ENCODE data around the gene UPF2.
A peak's percentile ranks its signal among the peaks of the same experiment; 100 is the strongest.
"Not testable (repeated sequence)": the region's sequence is repeated elsewhere in the genome, so short reads cannot be mapped to it uniquely, and the experiment has no call there.

The UPF2 gene

DNA sequence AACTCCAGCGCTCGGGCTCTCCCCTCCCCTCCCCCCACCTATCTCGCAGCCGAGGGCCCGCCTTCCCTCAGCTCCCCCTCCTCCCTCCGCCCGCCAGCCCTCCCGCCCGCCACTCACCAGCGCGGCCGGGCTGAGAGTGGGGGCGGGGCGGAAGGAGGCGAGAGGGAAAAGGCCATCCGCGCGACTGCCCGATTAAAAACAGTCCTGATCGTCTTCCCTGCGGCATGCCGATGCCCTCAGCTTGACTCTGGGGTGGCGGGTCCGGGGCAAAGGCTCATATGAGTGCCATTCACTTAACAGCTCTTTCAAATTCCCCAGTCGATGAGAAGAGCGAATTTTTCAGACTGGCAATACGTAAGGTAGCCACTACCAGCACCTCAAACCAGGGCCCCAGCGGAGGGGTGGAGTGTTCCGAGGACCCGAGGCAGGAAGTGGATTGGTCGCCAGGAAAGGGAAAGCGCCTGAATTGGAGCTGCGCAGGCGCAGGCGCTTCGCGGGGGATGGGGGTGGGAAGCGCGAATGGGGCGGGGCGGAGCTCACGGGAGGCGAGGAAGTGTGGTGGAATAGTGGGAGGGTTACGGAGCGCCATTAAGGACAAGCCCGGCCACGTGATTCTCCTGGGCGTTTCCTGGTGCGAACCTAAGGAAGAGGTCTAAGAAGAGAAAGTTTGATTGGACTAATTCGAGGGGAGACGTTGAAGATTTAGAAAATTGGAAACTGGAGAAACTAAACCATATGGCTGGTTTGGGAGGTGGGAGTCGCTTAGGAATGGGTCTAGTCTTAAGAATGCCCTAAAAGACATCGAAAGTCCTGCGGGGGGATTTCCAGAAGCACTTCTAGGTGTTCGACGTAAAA is at the start of gene UPF2:
Gene UPF2 (minus strand): TSS at position 13 of the 855 bp plus-strand sequence. CDS start 7,386 bp downstream, outside the sequence.
- DNase-seq, result peak; percentile 95

GRCh38 chr10:12091421-12091820 is 48.8 kb upstream of the UPF2 start:
- no peak for DNase-seq

DNA sequence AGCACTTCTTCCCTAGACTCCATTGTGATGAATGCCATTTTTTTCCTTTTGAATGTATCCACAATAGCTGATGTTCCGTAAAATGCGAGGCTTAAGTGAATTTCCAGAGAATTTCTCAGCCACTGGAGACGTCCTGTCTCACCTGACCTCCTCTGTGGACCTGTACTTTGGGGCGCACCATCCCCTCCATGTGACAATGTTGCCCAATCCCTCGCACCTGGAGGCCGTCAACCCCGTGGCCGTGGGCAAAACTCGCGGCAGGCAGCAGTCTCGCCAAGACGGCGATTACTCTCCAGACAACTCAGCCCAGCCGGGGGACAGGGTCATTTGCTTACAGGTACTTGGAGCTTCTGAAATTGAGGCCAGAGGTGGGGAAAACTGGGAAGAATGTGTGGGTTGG is 46.3 kb upstream of the UPF2 start:
- no peak for DNase-seq

GRCh38 chr10:12081879-12082557 is 39.4 kb upstream of the UPF2 start:
- DNase-seq, result no peak

GRCh38 chr10:12081470-12081869 is 38.9 kb upstream of the UPF2 start:
- DNase-seq, result no peak

DNA sequence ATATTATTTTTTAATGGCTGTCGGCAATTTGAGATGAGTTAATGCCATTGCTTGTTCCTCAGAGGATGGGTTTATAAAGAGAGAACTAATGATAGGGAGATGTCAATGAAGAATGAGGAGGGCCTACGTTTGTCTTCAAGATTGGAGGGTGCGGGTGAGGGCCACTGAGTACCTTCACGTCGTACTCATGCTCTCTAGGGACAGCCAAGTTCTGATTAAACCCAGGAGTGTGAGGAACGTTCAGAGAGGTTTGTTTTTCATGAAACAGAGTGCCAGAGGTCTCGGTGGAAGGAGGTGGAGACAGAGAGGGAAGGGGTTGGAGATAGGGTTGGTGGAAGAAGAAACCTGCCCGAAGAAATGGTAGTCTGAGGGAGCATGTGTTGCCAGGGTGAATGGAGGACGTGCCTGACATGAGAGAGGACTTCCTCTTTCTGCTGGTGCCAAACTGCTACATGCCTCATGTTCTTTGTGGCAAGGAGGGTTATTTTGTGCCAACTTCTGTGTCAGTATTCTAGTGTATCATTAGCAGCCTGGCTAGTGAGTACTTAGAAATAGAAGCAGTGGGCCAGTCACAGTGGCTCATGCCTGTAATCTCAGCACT is 35.1 kb upstream of the UPF2 start:
- no peak for DNase-seq

GRCh38 chr10:12073526-12073925 is 30.9 kb upstream of the UPF2 start:
- DNase-seq, result no peak

- DNase-seq, result not testable (repeated sequence)
Observed at GRCh38 chr10:12071441-12071840, 28.8 kb upstream of the UPF2 start.

DNA sequence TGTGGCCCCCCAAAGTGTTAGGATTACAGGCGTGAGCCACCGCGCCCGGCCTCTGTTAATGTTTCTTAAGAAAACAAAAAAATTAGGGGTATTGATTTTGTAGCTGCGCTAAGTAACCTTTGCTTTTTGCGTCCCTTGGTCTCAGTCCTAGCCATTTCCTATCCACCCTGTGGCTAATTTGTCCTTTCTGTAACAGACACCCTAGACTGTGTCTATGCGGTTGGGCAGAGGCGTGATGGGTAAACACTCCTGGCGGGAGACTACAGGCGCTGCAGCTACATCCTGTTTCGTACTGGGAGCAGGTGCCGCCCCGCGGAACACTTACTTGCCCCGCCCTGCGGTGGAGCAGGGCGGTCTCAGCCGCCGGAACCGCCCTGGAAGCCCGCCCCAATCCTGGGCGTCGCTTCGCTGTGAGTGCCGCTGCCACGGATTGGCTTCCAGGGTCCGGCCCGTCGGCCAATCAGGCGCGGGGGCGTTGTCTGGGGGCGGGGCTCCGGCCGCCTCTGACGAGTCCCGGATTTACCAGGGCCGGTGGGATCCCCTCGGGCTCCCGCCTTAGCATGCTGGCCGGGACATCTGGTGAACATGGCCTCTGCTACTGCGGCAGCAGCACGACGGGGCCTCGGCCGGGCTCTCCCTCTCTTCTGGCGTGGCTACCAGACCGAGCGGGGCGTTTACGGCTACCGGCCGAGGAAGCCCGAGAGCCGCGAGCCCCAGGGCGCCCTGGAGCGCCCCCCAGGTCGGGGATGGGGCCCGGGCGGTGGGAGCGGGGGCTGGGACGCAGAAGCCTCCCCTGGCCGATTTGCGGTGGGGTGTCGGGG is 26.1 kb upstream of the UPF2 start, which contains the start of gene DHTKD1:
Gene DHTKD1 (plus strand): TSS at position 506 of the 821 bp plus-strand sequence. CDS start 80 bp downstream, at position 586.
- peak; percentile 92 for DNase-seq

- no peak for DNase-seq
Observed at GRCh38 chr10:12067336-12067735, 24.7 kb upstream of the UPF2 start.

DNA sequence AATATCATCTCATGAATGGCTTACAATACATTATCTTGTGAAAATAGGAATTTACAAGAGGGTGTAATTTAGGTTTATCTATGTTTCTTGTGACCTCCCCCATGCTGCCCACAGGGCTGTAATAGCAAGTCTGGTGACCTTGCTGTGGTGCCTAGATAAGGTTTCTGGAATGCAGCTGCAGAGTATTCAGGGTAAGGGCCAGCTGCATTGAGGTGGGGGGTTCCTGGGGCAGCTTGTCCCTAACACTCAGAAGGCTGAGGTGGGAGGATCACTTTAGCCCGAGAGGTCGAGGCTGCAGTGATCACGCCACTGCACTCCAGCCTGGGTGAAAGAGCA is 20.8 kb upstream of the UPF2 start:
- no peak for DNase-seq

- DNase-seq, result no peak
Observed at GRCh38 chr10:12062754-12063482, 20.3 kb upstream of the UPF2 start.

GRCh38 chr10:12061124-12061523 is 18.5 kb upstream of the UPF2 start:
- no peak for DNase-seq

GRCh38 chr10:12056748-12057147 is 14.1 kb upstream of the UPF2 start:
- DNase-seq, result no peak

- no peak for DNase-seq
Observed at GRCh38 chr10:12055732-12056131, 13.1 kb upstream of the UPF2 start.

DNA sequence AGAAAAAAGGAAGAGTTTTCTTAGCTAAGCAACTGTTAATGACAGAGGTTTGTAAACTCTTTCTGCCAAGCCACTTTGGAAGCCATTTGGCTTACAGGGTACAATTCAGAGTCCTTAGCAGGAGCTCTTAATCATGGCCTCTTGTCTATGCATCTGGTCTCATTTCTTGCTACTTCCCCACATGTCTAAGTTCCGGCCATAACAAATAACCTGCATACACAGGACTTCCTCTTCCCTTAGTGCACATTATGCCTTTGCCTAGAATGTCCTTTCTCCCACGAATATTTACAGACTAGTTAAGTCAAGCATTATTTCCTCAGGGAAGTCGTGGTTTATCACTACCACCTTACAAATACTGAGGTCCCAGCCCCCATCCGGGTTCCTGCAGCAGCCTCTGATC is 8.6 kb upstream of the UPF2 start:
- no peak for DNase-seq

DNA sequence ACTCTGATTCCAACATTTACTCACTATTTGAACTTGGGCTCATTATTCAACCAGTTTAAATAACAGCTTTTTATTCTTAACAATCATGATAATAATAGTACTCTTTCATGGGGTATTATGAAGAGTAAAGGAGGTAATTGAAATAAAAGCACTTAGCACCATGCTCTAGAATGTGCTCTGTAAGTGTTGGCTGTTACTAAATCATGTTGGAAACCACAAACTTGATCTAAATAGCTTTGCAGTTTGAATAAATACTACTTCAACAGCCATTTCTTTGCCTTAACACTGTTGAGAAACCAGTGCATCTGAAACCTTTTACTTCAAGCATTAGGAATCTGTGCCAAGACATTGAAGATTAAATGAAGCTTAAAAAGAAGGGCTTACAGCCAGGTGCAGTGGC is 7.9 kb upstream of the UPF2 start:
- no peak for DNase-seq

DNA sequence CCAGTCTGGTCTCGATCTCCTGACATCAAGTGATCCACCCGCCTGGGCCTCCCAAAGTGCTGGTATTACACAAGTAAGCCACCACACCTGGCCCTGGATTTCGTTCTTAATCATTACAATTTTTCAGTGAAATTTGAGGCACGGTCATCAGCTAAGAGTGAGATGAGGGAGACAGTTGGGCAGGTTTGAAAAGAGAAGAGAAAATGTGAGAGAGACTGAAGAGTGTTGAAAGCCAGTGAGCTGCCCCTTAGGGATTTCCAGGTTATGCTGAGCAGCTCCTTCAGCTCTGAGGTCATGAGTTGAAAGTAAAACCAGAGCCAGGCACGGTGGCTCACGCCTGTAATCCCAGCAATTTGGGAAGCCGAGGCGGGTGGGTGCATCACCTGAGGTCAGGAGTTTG is 5.9 kb upstream of the UPF2 start:
- DNase-seq, result no peak

DNA sequence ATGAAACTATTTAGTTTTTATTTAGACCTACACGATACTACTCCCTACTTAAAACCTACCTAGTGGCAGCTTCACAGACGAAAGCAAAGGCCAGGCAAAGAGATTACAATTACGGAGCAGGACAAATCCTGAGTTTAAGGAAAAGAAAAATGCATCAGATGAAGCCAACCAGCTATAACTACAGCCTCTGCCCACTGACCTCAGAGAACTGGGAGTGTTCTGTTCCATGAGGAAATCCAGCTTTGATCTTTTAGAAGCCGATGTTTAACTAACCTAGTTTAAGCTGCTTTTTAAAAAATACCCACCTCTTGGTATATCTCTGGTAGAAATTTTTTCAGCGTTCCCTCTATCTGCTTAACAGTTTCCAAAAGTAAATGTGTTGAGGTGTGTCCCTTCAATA is 3.0 kb upstream of the UPF2 start:
- DNase-seq, result no peak

GRCh38 chr10:12042409-12042796 is 206 bp downstream of the UPF2 start:
- DNase-seq, result no peak

GRCh38 chr10:12041766-12042408 is 722 bp downstream of the UPF2 start:
- DNase-seq, result no peak

Data from NCI-H2171 treated with DMSO at 0.1 percent for 48 hours (cell line).